Posterior cingulate gyrus (tissue), 11 donors: ENCODE results near the gene A3GALT2.
A peak's percentile ranks its signal among the peaks of the same experiment; 100 is the strongest.
"Not testable (repeated sequence)": the region's sequence is repeated elsewhere in the genome, so short reads cannot be mapped to it uniquely, and the experiment has no call there.

ENCODE experiments used
- DNase-seq, 10 donors: peaks; one replicate each; pipeline versions ENCODE4 v3.0.0 to v3.0.0-alpha.2; 2020 to 2021; ENCODE audit warnings: mixed read lengths in 3 of 10
- intact Hi-C: fragments of 100-400 bp; cut with DNase I; formaldehyde crosslinking; loops from one replicate; pipeline ENCODE4 v1.15.1; 2023

Gene A3GALT2

GRCh38 chr1:33297911-33298622 lies 22.8 kb downstream of the A3GALT2 start:
- DNase-seq: no peak
- intact Hi-C loops: loop anchor here (5.0 kb wide), 1 partner anchor 159 kb away; no protein-coding TSS in a partner anchor

GRCh38 chr1:33296824-33297223 lies 24.1 kb downstream of the A3GALT2 start:
- intact Hi-C loops: loop anchor here (5.0 kb wide), 1 partner anchor 160 kb away; no protein-coding TSS in a partner anchor

GRCh38 chr1:33296082-33296458 lies 24.8 kb downstream of the A3GALT2 start:
- peak in 3 of 10 donors; percentile 20 to 84 (median 70) for DNase-seq
- intact Hi-C loops: loop anchor here (5.0 kb wide), 1 partner anchor 161 kb away; no protein-coding TSS in a partner anchor

More at GRCh38 chr1:33296824-33297223, 24.1 kb downstream of the A3GALT2 start:
- peak in 2 of 10 donors; percentile 9 to 73 for DNase-seq

GRCh38 chr1:33295450-33296081 lies 25.3 kb downstream of the A3GALT2 start:
- DNase-seq: peak; percentile 84 to 98 (median 94)
- intact Hi-C loops: loop anchor here (1.0 to 5.0 kb wide), 3 partner anchors 73 to 175 kb away; no protein-coding TSS in a partner anchor

- DNase-seq: peak in 2 of 10 donors; percentile 76 to 88
- intact Hi-C loops: loop anchor here (1.0 to 5.0 kb wide), 3 partner anchors 73 to 175 kb away; no protein-coding TSS in a partner anchor
Observed at GRCh38 chr1:33295023-33295422, 25.9 kb downstream of the A3GALT2 start.

GRCh38 chr1:33294071-33295010 lies 26.6 kb downstream of the A3GALT2 start:
- DNase-seq: peak in 2 of 10 donors; percentile 52 to 66
- intact Hi-C loops: loop anchor here (1.0 to 5.0 kb wide), 3 partner anchors 74 to 176 kb away; no protein-coding TSS in a partner anchor

GRCh38 chr1:33292726-33293340 lies 28.1 kb downstream of the A3GALT2 start:
- intact Hi-C loops: no loop called here
- peak in 2 of 10 donors; percentile 62 to 77 for DNase-seq

GRCh38 chr1:33290615-33291014 lies 30.3 kb downstream of the A3GALT2 start:
- intact Hi-C loops: not testable (repeated sequence)

GRCh38 chr1:33289858-33290154 lies 31.1 kb downstream of the A3GALT2 start:
- intact Hi-C loops: no loop called here
- no peak for DNase-seq

More at GRCh38 chr1:33290615-33291014, 30.3 kb downstream of the A3GALT2 start:
- not testable (repeated sequence) for DNase-seq

- peak in 2 of 10 donors; percentile 62 to 74 for DNase-seq
- intact Hi-C loops: no loop called here
Observed at GRCh38 chr1:33288976-33289857, 31.7 kb downstream of the A3GALT2 start.

- intact Hi-C loops: no loop called here
- DNase-seq: peak in 1 of 10 donors; percentile 37
Observed at GRCh38 chr1:33287317-33287716, 33.6 kb downstream of the A3GALT2 start.

- DNase-seq: peak in 2 of 10 donors; percentile 23 to 46
- intact Hi-C loops: no loop called here
Observed at GRCh38 chr1:33286451-33287185, 34.3 kb downstream of the A3GALT2 start.

GRCh38 chr1:33284049-33284448 lies 36.8 kb downstream of the A3GALT2 start:
- intact Hi-C loops: no loop called here
- DNase-seq: peak in 1 of 10 donors; percentile 38

- intact Hi-C loops: no loop called here
- no peak for DNase-seq
Observed at GRCh38 chr1:33282791-33283190, 38.1 kb downstream of the A3GALT2 start.

- peak in 2 of 10 donors; percentile 43 to 74 for DNase-seq
- intact Hi-C loops: no loop called here
Observed at GRCh38 chr1:33281554-33282303, 39.2 kb downstream of the A3GALT2 start.

- intact Hi-C loops: no loop called here
- peak in 2 of 10 donors; percentile 73 to 77 for DNase-seq
Observed at GRCh38 chr1:33280091-33280661, 40.7 kb downstream of the A3GALT2 start.

GRCh38 chr1:33277488-33278084 lies 43.3 kb downstream of the A3GALT2 start:
- peak in 2 of 10 donors; percentile 39 to 71 for DNase-seq
- intact Hi-C loops: no loop called here
